ENCODE measurements around the gene YIPF3.
"Not testable (repeated sequence)": the region's sequence is repeated elsewhere in the genome, so short reads cannot be mapped to it uniquely, and the experiment has no call there.

The YIPF3 gene

DNA sequence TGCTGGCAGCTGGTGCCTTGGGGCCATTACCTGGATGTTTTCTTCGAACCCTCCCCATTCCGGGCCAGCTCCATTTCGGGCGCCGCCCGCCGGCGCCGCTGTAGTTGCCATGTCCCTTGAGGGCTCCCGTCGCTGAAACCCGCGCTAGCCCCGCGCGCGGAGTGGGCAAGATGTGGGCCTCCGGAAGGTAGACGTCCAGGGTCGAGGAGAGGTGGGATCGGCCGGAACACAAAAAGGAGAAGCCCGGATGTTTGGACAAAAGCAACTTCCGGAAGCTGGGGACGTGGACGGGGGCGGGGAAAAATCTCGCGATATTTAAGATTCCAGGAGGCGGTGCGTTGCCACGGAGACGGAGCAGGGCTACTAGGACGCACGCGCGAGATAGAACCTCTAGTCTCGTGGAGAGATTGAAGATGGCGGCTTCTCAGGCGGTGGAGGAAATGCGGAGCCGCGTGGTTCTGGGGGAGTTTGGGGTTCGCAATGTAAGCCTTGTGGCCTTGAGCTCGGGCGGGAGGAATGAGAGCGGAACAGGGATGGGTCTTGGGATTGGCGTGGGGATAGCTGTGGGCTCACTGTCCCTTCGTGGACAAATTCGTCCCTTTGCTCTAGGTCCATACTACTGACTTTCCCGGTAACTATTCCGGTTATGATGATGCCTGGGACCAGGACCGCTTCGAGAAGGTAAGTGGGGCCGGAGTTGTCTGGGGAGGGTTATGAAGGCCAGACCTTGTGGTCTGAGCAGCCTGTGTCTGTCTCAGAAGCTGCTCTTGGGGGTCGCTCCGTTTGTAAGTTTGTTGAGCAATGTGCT is at the start of gene YIPF3, which contains the start of gene POLR1C:
TSS of gene YIPF3 (minus strand) at position 230 of the 808 bp plus-strand sequence. CDS start at position 111, 119 bp downstream.
TSS of gene POLR1C (plus strand) at position 393 of the 808 bp plus-strand sequence. CDS start at position 414, 21 bp downstream.
- peak; percentile 57 to 96 (median 94) for DNase-seq

DNA sequence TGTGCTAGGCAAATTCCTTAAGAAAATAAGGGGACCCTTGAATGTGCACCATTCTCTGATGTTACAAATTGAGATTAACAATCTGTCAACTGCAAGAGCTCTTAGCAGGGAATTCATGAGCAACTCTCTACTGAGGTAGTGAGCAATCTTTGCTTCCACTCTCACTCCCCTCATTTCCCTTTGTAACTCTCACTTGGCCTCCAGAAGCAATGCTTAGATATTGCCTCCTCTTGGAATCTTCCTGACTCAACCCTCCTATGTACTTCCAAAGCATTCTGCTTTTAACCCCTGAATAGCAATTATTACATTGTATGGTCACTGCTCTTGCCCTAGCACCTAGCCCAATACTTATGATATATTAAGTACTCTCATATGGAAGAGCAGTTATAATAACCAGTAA is 42.6 kb upstream of the YIPF3 start:
- no peak for DNase-seq

DNA sequence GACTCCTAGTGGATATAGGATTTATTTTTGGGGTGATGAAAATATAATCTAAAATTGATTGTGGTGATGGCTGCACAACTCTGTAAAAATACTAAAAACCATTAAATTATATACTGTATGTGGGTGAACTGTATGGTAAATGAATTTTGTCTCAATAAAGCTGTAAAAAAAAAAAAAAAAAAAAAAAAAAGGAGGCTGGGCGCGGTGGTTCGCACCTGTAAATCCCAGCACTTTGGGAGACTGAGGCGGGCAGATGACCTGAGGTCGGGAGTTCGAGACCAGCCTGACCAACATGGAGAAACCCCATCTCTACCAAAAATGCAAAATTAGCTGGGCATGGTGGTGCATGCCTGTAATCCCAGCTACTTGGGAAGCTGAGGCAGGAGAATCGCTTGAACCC is 40.9 kb upstream of the YIPF3 start:
- not testable (repeated sequence) for DNase-seq

DNA sequence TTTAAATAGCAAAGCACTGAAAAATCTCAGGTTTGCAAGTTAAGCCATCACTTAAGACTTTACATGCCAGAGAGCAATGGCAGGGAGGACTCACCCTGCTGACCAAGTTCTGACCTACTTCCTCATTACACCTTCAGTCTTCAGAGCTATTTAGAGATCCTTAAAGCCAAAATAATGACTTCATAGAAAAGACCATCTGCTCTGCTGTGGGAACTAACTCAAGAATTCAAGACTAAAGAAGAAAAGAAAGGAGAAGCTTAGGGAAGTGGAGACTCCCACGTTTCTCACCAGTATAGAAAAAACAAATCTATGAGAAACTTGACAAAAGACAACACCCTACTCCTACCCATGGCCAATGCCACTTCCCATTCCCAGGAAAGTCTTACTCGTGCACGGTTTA is 30.5 kb upstream of the YIPF3 start:
- no peak for DNase-seq

DNA sequence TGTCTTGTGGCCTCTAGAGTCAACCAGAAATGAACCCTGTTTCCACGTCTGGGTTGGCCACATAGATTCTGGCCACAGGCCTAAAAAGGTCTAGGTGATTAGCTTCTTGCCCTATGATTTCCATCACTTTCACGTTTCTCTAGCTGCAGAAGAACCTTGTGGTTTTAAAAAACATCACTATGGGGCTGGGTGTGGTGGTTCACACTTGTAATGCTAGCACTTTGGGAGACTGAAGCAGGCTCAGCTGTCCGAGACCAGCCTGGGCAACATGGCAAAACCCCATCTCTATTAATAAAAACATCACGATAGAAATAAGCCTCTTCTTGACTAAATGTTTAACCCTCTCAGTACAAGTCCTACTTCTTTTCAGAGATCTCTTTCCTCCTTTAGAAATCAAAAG is 27.7 kb upstream of the YIPF3 start:
- DNase-seq, result no peak

DNA sequence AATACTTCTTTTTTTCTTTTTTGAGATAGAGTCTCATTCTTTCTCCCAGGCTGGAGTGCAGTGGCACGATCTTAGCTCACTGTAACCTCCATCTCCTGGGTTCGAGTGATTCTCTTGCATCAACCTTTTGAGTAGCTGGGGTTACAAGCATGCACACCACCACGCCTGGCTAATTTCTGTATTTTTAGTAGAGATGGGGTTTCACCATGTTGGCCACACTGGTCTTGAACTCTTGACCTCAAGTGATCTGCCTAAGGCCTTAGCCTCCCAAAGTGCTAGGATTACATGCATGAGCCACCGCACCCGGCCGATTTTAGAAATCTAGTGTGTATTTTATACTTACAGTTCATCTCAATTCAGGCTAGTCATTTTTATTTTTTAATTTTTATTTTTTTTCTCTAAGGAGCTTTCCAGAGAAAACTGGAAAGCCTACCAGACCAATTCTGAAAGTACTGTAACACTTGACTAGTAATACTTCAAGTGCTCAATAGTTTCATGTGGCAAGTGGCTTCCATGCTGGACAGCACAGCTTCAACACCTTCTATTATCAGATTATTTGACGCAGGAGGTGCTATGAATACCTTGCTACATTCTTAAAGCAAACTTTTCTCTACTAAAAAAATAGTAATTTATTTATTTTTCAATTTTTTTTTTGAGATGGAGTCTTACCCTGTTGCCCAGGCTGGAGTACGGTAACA is 25.2 kb upstream of the YIPF3 start:
- DNase-seq, result no peak

DNA sequence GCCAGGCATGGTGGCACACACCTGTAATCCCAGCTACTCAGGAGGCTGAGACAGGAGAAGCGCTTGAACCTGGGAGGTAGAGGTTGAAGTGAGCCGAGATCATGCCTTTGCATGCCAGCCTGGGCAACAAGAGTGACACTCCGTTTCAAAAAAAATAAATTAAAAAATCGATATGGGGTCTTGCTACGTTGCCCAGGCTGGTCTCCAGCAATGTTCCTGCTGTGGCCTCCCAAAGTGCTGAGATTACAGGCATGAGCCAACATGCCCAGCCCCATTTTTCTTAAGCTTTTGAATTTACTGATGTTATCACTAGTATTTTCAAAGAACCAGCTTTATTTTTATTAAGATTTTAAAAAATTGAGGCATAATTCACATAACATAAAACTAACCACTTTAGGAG is 23.8 kb upstream of the YIPF3 start:
- DNase-seq, result no peak

DNA sequence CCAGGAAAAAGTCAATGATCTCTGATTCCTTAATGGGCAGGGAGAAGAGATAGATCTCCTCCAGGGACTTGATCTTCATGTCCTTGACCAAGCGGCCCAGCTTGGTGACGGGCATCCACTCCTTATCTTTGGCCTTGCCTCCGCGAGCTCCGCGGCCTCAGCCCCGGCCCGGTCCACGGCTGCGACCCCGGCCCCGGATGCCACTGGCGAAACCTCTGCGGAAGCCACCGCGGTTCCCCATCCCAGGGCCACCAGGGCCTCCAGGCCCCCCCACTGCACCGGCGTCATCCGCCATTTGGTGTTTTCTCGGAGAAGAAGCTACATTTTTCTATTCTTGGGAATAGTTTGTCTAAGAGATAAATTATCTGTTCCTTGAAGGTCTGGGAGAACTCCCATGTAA is 22.7 kb upstream of the YIPF3 start:
- DNase-seq, result not testable (repeated sequence)

DNA sequence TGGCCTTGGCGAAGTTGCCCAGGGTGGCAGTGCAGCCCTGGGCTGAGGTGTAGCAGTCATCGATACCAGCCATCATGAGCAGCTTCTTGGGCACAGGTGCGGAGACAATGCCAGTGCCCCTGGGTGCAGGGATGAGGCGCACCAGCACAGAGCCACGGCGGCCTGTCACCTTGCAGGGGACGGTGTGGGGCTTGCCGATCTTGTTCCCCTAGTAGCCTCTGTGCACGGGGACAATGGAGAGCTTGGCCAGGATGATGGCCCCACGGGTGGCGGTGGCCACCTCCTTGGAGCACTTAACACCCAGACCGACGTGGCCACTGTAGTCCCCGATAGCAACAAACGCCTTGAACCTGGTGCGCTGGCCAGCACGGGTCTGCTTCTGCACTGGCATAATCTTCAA is 22.3 kb upstream of the YIPF3 start:
- not testable (repeated sequence) for DNase-seq

DNA sequence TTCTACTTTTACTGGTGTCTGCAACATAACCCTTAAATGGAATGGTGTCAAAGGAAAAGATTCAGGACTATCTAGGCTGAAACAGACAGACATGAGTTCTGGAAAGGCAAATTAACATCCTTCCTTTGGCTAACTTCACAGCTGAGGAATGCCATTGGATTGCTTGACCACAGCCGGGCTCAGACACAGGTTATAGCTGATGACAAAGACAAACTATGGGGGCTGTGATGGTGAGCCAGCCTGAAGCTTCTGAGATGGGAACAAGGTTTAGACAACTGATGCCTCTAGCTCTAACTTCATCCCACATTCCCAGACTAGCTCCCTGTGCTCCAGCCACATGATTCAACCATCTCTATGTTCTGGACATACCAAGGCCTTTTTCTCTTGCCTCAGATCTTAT is 15.5 kb upstream of the YIPF3 start:
- DNase-seq, result no peak

DNA sequence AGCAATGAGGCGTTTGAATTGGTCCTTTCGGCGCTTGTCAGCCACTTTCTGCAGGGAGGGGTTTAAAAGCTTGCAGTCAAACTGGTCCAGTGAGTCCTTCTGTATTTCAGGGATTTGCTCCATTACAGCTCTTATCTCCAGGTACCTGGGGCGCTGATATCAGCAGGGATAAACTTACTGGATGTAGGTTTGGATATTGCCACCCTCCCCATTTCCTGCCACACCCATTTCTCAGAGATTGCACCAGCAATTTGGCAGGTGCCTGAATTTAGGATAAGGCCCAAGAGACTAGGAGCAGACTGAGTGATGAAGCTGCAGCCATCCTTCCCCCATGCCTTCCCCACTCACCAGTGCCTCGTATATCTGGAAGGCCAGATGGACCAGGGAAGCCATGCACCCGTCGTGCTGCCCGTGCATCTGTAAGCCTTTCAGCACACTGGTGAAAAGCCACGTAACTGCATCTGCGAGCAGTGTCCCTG is 7.8 kb upstream of the YIPF3 start:
- DNase-seq, result no peak

DNA sequence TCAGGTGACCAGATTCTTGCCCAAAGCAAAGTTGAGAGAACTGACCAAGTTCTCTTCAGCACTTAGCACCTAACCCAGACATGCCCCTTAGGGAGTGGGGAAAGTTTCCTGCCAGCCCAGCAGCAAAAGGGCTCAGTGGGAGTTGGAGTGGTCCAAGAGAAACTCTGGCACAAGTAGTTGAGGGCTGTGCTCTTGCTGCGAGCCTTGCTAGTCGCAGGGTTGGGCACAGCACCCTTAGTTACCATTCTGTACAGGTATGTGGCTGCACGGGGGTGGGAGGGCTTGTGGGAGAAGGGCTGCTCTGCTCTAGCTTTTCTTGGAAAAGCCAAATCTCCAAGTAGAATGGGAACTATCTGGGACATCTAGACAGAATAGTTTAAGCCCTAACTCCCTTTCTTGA is 6.6 kb upstream of the YIPF3 start:
- no peak for DNase-seq

DNA sequence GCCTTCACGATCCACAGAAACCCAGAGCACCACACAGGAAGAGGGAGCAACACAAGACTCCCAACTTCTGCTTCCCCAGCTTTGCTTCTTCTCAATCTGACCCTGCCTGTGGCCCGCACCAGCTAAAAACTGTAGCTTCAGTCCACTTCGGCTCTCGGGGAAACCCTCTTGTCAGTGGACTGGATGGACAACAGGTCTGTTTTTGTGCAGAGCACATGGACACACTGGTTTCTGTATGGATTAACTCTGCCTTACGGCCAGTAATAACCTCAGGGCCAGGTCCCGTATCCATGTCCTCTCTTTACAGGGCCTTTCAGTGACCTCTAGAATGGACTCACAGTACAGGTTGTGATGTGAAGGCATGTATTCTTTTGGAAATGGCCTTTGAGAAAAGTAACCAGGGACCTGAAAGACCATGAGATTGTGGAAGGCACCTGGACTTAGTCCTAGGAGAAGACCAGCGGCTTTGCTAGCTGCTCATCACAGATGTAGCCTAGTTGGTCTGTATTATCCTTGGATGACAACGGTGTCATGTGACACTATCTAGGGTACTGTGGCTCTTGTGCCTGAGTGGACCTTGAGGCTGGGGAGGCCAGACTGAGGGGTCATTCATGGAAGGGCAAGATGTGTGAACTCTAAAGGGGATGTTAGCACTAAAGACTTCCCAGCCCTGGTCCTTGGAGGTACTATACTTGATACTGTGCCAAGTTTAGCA is 6.0 kb upstream of the YIPF3 start:
- no peak for DNase-seq

DNA sequence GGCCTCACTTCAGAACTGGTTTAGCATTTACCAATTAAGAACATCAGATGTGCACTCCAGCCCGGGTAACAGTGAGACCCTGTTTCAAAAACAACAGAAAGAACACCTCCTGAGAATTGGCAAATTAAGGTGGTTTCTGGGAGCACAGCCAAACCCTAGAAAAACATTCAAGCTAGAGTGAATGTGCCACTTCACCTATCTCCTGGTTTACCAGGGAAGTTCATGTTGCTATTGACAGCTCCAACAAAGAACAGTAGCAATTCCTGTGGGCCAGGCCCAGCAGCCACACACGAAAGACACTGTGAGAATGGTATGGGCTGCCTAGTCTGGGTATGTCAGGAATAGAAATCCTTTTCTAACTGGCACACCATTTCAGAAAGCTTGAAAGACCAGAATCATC is 5.1 kb upstream of the YIPF3 start:
- no peak for DNase-seq

DNA sequence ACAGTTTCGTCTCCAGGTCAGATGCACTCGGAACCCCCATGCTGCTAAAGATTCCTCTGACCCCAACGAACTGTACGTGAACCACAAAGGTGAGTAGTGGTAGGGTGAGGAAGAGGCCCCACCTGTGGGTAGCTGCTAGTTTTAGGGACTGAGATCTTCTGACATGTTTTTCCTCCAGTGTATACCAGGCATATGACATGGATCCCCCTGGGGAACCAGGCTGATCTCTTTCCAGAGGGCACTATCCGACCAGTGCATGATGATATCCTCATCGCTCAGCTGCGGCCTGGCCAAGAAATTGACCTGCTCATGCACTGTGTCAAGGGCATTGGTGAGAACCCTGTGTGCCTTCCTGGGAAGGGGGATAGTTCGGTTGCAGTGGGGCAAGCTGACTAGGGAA is 3.4 kb upstream of the YIPF3 start:
- no peak for DNase-seq

DNA sequence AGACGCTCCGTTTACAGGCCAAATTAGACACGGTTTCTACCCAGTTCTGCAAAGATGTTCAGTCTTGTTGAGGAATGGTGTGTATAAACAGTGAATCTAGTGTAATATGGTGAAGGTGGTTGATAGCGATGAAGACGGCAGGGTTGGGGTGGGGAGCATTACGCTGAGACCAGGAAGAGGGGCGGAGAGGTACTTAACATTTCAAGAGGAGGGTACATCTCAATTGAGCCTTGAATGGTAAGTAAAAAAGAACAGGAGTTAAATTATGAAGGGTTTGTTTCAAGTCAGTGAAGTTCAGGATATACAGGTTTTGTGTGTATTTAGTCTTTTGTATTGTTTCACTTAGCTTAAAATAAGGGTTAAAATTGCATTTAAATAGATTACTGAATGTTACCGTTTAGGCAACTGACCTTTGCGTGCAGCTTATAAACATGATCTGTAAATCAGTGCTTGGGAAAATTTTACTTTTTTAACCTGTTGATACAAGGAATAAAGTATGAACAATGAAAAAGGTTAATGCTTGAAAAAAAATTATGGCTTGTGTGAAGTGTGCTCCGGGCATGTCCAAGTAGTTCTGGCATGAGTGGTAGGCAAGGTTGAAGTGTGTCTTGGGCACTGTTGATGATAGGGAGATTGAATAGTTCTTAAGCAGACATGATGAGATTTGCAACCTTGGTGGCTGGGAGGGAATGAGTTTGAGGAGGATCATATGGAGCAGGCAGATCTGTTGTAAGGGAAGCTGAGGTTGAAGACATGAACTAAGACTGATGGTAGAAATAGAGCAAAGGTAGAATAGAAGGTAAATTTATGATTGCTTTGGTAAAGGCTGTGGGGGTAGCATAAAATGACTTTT is 1.0 kb upstream of the YIPF3 start:
- no peak for DNase-seq

DNA sequence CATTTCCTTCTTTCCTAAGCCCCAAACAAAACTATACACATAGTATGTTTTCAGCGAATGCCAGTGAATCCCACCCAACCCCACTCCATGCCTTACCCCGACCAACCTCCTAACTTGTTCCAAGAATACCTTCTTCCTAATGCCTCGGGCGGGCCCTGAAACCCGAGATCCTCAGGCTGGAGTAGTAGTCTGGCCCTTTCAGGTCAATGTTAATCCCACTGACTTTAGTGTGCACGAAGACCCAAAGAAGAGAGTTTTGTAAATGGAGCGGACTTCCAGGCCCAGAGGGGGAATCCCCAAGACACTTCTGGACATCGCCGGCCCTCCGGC is 394 bp downstream of the YIPF3 start:
- peak in 1 of 14 donors; percentile 71 for DNase-seq

DNA sequence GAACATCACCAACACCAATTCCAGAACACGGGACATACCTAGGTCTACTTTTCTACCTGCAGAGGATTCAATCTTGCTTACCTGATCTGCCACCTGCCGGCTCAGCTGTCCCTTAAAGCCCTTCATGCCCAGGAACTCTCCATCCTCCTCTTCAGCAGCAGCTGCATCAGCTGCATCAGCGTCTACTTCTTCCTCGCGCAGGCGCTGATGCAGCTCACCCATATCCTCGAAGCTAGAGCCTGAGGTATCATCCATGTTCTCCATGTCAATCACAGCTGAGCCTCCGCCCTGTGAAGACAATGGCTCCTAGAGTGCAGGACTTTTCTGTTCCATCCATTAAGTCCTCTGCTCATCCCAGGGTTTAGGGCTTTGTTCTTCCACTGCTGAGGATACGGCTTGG is 918 bp downstream of the YIPF3 start:
- DNase-seq, result no peak

DNA sequence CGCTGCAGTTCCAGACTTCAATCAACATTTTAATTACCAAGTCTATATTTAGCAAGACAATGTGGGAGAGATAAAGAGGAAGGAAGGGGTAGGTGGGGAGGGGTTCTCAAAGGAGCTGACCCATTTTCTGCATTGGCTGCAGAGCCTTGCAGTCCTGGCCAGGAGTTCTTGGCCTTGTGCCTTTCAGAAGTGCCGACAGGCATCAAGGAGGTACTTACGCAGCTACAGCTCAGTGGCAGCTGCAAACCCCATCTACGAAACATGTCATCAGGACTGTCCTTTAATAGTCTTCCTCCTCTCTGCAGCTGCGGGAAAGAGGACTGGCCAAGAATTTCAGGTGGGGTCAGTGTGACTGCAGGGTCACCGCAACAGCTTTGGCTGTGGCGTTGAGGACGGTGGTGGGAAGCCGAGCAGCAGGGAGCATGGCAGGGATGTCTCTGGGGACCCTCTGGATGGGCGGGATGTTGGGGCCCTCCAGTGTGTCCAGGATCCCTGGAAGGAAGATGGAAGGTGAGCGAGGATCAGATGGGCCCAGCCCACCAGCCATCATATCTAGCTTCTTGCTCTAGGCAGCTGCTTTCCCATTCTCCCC is 4.8 kb downstream of the YIPF3 start:
- no peak for DNase-seq

DNA sequence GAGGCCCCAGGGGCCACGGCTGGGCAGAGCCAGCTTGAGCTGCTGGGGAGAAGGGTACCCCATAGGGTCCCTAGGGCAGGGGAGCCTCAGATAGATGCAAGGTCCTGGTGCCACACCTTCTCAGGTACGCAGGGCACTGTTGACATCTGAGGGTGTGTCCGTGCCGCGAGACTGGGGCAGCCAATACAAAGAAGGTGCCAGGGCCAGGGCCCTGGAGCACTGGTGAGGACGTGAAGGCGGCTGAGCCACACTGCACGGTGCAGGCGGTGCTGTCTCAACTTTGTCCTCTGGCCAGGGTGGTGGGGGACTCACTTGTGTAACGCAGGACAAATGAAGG is 5.9 kb downstream of the YIPF3 start:
- DNase-seq, result no peak

DNA sequence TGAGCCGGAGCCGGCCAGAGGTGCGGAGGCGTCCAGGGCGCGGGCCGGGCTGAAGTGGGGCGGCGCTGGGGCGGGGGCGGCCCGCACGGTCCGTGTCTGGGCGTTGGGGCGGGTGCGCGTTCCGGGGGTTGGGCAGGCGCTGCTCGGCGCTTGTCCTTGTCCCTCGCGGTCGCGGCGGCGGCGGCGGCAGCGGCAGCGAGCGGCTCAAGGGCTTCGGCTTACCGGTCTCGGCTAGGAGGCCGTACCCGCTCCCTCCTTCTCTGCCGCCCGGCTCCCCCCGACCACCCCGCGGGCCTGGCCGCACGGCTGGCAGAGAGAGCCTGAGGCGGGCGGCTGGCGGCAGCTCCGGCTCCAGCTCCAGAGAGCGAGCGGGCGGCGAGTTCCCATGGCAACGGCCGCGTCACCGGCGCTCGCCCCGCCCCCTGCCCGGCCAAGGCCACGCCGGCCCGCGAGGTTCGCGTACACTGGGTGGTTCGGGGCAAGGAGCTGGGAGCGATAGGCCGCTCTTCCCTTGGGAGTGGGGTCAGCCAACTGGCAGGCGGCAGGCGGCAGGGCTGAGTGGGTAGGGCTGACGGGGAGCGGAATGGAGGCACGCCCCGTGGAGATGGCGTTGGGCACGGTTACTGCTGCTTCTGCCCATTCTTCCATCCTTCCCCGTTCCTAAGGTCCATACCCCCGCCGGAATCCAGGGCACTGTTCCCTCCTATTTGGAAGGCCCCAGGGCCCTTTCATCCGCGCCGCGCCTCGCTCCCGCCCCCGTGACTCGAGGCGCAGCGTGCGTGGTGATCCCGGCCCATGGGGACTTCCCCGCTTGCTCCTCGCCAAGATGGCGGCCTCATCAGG is 6.5 kb downstream of the YIPF3 start, which contains the start of gene LRRC73:
TSS of gene LRRC73 (minus strand) at position 363 of the 843 bp plus-strand sequence. CDS start 561 bp downstream, outside the sequence.
- DNase-seq, result peak in 12 of 14 donors; percentile 41 to 83 (median 58)
